ENCODE data around the gene USH2A.

The USH2A gene

DNA sequence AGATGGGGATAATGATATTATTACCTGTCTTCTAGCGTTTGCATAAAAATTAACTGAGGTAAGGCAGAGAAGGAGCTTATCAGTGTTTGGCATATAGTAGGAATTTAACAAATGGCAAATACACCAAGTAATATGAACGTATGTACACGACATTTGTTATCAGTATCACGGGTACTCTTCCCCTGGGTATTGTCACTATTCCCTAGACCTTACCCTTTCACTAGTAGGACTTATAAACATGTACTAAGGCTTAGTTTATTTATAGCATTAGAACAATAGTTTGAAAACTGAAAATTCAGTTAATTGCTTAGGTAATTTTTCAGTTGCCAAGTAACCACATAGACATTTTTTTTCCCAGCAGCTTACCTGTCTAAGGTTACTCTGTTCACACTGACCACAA is 669.1 kb downstream of the USH2A start:
- no peak for DNase-seq

DNA sequence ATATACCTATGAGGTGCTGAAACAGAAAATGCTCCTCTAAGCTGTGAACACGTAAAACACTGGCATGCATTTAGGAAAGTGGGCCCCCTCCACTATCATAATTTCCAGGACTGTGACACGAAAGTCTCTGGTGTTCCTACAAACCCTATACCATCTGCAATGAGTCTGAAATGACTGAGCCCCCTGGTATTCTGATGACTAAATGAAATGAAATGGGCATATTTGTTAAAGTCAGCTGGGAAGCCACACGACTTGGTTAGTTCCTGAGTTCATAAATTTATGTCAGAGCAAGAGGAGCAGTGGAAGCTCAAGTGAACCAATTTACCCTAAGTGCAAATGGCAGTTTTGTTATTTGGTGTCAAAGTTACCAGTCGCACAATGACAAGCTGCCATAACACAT is 673.8 kb downstream of the USH2A start:
- DNase-seq, result no peak

DNA sequence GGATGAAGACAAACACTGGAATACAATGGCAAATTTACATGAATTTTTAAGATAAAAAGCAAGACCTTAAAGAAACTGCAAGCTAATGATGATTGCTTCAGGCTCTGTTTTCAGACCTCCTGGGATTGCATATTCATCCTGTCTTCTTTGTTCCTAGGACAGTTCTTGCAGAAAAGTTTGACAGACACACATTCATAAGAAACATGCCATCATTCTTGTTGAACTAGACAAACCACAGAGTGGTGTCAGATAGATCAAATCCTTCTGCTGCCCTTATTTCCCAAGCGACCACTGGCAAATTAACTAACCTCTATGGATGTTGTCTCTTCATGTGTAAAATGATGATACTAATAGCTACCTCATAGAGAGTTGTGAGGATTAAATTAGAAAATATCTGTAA is 674.8 kb downstream of the USH2A start:
- no peak for DNase-seq

DNA sequence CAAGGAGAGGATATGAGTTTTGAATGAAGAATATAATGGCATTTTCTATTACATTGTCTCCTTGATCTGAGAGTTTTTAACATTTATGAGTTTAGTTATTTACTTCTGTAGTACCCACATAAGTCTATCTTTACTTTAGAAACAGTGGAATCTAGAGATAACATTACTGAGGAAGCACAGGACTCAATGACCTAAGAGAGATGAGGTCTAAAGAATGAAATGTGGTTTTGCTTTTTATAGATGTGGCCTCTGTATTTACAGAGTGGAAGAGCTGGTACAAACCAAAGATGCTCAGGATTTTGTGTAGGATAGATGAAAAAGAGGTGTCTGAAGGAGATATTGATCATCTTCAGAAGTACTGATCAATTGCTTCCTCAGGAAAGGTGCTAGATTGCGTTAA is 678.8 kb downstream of the USH2A start:
- DNase-seq, result no peak

DNA sequence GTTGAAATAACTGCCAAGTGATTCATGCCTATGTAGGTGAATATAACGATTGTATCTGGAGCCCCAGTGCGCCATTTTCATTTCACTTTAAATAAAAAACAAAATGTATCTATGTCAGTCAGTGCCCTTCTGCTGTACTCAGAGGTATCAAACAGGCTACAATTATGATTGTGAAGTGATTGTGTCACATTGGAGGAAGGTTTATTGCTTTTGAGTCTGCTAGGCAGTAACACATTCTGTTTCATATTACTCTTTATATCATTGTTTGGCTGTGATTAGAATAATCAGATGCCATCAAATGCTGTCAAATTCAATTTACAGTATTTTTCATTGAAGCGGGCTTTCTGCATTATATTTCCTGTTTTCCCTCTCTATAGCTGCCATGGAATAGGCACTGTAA is 684.2 kb downstream of the USH2A start:
- no peak for DNase-seq

DNA sequence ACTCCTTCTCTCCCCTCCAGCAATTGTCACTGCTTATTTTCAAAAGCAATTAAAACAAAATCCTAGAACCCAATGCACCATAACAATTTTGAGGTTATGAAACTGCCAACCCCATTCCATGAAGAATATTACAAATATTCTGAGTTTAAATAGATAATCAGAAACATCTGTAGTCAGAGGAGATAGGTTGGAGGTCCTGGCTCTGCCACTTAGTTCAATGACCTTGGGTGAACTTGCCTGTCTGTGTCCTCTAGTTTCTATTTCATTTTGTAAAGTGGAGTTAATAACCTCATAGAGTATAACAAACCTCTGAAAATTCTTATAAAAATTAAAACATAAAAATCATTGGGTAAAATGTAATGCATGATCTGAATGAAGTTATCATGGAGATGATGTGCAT is 691.5 kb downstream of the USH2A start:
- no peak for DNase-seq

DNA sequence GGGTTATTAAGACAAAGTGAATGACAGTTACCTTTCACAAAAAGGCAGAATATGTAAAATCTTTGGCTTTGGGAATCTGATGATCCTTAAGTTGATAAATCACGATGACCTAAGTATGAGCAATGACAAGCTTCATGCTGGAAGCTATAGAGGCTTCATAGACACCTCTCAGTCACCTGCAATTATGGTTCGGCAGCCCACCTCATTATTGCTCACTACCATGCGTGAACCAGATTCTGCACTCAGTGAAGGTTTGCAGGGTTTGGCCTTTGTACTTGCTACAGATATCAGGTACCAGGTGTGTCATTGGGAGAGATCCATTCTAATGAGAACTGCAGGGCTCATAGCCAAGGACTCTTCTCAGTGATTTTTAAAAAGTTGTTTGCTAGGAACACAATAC is 692.6 kb downstream of the USH2A start:
- DNase-seq, result no peak

DNA sequence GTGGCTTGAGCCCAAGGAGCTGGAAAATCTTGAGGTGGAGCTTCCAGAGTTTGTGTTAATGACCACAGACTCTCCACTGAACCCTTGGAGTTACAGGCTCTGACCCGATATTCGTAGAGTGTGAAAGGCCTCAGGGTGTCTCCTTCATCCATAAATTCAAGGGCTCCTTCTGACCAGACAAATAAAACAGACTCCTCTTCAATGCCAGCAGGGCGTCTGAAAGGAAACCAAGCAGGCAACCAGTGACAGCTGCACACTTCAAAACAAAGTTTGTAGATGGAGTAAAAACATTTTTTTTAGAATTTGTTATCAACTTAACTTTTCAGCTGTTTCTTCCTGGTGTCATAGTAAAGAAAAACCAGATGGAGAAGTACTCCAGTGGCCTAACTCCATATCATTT is 695.1 kb downstream of the USH2A start:
- no peak for DNase-seq

DNA sequence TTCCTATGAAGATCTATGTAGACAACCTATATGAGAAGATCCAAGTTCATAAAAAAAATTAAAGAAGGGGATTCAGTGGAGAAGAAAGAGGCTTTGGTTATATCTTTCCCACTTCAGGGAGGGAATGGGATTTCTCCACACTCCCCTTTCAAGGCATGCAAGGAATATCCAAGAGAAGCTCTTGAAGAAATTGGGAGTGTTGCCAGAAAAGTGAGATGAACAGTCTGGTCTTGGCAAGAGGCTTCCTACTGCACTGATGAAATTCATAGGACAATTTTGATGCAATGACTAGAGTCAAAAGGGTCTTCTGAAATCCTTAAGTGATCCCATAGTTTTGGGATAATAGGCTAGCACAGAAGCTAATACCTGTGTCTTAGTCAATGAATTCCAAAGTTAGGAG is 703.1 kb downstream of the USH2A start:
- DNase-seq, result no peak

DNA sequence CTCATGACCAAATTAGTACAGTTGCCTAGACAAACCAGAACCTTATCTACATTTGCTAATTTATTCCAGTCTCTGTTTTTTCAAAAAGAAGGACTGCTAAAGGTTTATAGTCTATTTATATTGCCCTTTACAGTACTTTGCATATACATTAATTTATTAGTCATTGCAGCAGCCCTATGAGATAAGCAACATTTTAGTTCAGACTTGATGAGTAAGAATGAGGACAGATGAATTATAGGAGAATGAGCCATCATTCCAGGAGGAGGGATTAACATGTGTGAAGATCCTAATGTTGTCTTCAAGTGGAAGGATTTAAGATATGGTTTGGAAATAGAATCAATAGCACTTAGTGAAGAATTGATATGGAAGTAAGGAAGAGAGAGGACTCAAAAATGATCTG is 703.7 kb downstream of the USH2A start:
- no peak for DNase-seq

DNA sequence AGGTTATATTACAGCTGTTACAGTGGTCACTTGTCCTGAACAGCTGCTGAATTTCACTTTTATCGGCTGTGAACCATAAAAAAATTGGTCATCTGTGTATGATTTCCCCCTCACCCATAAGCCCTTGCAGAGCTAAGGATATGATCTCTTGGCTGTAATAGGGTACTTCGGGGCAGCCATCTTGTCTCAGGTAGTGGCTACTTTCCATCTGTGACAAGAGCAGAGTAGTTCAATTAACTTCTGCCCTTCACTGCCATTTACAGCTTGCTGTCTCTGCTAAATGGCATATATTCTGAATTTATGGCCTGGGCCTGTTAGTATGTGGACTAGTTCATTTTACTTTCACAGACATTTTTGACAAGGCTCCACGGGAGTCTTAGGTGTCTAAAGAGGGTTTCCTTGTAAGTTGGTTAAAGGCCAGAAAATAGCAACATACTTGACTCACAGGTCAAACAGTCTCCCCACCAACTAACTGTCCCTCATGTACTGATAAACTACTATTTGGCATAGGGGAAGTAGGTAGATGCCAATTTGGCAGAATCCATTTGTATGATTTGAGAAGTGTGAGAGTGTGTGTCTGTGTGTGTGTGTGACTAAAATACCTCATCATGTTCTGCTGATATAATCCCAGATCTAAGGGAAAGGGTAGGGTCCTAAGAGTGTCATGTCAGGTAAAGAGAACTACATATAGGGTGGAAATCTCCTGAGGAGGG is 704.5 kb downstream of the USH2A start:
- DNase-seq, result no peak

DNA sequence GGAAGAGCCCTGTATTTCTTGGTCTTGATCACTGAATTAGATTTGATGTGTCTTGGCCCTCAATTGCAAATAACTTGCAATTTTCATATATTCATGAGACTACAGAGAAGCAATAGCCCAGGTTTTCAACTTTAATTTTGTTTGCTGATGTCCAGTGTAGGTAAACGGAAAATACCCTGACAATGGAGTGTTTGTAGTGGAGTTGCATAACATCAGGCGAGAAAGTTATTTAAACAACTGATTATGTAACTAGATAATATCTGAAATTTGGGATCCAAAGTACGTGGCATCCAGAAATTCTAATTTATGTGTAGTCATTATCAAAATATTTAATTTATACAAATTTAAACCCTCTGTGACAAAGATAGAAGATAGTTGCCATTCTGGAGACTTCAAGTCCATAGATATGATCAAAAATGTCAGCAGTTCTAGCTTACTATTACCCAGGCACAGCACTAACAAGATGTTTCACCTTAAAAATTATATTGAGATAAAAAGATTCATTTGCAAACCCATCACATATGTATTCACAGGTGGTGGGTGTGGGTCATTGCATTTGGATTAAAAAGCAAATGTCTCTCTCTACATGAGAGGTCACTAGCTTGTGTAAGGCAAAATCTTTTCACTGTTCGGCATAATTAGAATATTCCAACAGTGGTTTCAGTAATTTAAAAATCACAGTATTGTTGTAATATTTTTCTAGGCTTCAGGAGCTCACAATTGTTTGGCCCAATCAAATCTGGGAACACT is 705.4 kb downstream of the USH2A start:
- DNase-seq, result no peak

DNA sequence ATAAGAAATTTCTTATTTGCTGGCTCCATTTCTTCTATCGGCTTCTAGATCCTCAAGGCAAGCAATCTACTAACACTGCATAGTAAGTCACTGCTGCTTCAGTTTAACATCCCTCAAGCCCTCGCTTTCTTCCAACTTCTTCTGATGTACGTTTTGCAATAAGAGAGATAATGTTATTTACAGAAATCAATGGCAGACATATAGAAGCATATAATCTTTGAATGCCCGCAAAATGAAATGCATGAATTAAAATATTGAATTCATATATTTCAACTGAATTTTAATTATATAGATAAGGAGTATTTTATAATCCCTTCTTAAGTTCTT is 712.4 kb downstream of the USH2A start:
- DNase-seq, result no peak

DNA sequence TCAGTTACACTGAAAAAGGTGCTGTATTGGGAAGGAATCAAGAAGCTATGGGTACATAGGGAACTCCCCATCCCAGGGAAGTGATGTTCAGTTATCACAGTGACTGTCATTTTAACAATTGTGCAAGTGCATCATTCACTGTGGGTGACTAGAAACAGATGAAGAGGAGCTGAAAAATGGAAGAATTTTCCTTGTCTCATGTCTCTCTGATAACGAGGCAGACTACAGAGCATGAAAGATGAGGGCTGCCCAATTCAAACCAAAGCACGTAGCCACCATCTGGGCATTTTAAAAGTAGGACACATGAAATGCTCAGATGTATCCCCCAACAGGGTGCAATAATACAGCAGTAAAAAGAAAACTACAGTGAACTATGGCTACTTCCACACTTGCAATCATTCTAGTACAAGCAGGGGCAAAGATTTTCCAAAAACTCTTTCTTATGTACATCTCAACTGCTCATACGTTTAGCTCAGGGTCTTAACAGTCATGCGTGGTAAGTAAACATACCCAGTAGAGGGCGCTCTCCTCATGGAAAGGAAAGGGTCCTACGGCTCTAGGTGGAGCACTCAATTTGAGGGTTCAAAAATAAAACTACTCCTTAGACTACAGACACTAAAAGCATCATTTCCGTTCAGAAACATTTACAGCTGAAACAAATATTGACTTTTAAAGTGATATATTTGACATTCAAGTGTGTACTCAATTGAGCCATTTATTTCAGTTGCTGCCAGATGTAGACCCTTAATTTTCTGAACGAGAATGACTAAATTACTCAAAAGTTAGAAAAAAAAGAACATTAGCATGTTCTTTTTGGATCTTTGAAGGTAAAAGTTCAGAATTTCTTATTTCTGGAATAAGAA is 713.0 kb downstream of the USH2A start:
- no peak for DNase-seq

DNA sequence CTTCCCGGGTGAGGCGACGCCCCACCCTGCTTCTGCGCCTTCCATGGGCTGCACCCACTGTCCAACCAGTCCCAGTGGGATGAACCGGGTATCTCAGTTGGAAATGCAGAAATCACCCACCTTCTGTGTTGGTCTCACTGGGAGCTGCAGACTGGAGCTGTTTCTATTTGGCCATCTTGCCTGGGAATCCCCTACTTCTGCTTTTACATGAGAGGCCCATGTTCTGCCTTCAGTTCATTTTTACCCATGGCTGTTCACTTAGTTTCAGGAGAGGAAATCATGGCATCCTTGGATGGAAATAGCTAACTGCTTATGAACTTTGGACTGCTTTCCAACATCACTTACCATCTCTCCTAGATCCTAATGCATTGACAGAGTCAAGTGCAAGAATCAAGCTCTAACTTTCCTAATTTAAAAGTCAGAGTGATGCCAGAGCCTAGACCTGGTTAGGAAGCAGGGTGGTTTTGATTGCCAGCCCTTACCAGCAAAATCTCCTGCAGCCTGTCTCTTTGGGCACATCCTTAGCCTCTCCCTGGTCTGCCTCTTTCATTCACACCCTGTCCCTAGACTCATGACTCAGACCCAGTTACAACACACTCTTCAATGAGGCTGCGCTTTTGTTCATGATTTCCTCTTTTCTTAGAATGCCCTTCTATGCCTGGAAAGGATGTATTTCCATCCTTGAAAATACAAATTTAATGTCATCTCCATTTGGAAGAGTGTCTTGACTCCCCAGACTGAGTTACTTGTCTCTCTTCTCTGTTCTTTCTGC is 719.0 kb downstream of the USH2A start:
- DNase-seq, result no peak

DNA sequence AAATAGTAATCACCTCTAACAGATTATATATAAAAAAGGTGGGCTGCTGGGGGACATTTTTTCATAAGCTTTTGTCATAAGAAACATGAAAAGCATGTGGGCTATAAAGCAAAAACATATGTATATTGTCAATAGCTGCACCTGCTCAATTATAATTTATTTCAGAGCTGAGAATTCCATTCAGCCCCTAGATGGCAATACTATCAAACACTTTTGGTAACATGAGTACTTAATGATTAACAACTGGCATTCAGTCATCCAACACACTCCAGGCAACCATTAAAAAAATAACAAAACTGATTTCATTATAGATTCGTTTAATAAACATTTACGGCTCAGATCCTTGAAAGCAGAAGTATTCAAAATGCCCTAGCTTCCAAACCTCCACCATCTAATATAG is 741.0 kb downstream of the USH2A start:
- no peak for DNase-seq

DNA sequence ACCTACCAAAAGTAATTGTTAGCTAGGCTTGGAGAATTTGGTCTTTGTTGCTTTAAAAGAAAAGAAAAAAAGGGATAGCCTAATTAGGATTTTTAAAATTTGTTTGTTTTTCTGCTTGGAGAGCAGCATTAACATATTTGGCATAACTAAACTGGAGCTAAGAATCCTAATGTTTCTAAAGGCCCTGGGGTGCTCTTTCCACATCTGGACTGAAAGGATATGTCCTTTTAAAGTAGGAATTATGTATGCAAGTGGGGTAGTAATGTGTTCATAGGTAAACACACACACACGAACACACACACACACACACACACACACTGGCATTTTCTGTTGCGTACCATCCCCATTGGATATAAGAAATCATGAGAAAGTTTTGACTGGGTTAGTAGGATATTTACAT is 742.2 kb downstream of the USH2A start:
- no peak for DNase-seq

DNA sequence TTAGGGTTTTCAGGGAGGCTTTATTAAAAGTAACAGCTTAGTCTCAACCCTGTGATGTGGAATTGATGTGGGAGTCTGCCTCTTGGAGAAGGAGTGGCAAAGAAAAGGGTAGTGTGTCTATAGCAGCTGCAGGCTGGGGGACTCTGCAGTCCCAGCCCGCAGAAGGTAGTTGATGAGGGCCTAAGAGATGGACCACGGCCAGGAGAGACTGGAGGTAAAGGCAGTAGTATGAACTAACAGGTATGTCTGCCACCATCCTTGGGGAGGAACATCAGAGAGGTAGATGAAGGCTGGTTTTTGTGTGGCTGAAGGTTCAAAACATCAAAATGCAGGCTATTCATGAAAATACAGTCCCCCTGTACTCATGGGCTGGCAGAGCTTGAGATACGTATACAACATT is 744.0 kb downstream of the USH2A start:
- DNase-seq, result no peak

DNA sequence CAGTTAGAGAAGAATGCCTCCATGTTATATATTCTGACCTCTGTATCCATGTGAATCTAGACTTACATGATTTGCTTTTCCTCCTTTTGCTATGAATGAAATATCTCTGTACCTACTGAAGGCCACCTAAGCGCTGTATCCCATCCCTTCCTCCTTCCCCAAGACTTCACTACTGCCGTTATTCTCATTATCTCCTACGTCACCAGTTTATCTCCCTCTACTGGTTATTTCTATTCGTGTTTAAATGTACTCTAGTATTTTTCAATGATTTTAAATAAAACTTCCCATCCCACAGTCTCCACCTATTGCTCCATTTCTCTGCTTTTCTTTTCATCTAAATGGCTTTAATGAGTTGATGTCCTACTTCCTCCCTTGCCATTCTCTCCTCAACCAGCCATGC is 746.1 kb downstream of the USH2A start:
- DNase-seq, result no peak

DNA sequence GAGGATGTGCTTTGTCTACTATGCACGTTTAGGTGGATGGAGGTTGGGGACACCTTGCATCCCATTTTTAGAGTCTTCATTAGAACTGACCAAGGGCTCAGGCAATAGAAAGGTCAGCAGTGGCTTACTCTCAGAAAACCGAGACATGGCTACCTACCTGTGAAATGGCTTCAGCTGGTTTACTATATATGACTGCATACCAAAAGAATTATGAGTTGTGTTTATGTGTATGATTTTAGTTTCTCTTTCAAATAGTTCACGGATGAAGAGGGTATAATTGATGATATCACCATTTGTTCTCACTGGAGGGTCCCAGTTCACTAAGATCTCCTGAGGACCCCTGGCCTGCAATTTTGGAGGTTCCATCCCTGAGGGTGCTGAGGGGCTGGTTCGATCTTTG is 749.3 kb downstream of the USH2A start:
- no peak for DNase-seq

DNA sequence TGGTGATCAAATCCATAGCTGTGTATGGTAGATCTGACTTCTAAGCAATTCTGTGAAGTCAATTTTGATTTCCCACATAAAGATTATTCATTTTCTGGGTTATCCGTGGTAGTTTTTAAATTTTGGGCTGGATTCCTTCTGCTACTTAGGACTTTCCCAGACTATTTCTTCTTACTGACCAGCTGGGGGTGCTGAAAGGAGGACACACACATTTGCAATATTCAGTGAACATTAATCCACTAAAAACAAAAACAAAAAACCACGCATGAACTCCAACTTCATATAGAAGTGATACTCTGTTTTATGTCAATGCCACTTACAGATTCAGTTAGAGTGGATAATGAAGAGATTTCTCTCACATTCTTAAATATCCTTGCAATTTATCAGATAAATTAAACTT is 750.8 kb downstream of the USH2A start:
- DNase-seq, result no peak

DNA sequence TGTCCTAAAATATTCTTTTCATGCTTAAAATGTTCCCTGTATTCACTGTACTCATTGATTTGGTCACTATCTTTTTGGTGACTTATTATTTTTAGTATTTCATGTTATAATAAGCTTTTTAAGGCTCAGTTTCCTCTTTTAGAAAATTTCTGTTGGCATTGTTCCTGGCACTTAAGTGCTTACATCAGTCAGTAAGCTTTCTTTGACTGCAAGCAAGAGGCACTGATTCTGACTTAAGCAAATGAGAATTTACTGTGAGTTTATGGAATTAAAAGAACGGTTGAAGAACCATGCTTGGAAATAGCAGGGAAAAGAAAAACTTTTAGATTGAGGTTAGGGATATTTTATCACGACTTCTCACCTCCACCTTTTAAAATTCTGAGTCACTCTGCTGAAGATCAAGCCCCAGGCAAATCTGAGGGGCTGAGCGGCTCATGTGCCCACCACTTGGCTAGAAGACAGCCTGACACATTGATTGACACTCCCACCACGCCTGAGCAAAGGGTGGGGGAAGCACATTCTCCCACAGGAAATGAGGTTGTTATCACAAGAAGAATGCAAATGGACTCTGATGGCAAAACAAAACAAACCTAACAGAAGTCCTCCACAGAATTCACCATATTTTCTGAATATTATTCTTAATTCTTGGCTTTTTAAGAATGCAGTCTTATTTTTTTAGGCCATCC is 753.3 kb downstream of the USH2A start:
- no peak for DNase-seq

DNA sequence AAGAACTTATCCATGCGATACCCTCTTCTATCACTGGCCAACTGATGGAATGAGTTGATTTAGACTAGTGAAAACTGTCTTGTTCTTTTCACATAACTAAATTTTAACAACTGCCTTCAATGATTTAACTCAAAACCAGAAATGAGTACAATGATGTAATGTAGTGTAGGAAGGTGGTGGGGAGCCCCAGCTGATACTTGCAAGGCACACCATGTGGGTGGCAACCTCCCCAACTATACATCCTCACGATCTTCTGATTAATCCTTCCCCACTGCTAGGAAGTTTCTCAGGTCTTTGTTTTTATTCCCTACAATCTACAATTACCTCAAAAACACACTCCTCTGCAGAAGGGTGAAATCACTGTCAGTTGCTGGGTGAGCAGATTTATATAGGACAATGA is 755.5 kb downstream of the USH2A start:
- DNase-seq, result no peak

Data from activated naive CD4-positive, alpha-beta T cell (primary cell).